GM12878 (cell line): ENCODE data around the gene DES. TPM values are rescaled to one million over a fixed set of nuclear protein-coding genes. Genes with fewer than 3 reads are reported as not detected.
A peak's percentile ranks its signal among the peaks of the same experiment; 100 is the strongest.

Experiments
- ATAC-seq: fragments of 200-7000 bp; cut with Tn5 transposase; 3 replicates; pipeline ENCODE4 v1.9.1; 2020; ENCODE audit warnings: mild to moderate bottlenecking, moderate library complexity
- BruUV-seq: library from RNA; stranded (reverse); fragments of 400-500 nt; replicated peaks from 2 replicates; lab custom pipeline; 2021; lab: Mats Ljungman, UMichigan
- CTCF ChIA-PET: fragments of 300-600 bp; sonication (Branson Sonifier 250); formaldehyde crosslinking; extraction: SDS; loops from one replicate; lab custom pipeline; 2021; ENCODE audit warnings: inconsistent platforms; lab: Yijun Ruan, JAX
- POLR2A ChIA-PET: fragments of 350-600 bp; formaldehyde crosslinking; extraction: SDS; loops from one replicate; lab custom pipeline; 2021; ENCODE audit warnings: inconsistent platforms; lab: Charles Lee
- RAD21 ChIA-PET: fragments of 300-600 bp; sonication (Branson Sonifier 250); formaldehyde crosslinking; loops from one replicate; lab custom pipeline; 2023; ENCODE audit warnings: antibody characterized with exemption; ENCODE audit not compliant: unreplicated experiment; lab: Charles Lee
- SMC1A ChIA-PET: fragments of 300-600 bp; sonication (Branson Sonifier 250); formaldehyde crosslinking; loops from one replicate; lab custom pipeline; 2023; ENCODE audit not compliant: unreplicated experiment, uncharacterized antibody; lab: Charles Lee
- DNase-seq: peaks from one replicate; pipeline ENCODE4 v3.0.0-alpha.2; 2011; ENCODE audit warnings: low read depth, low spot score
- FAIRE-seq: peaks from 3 replicates; lab custom pipeline; 2011; peaks lifted over from hg19 to GRCh38; lab: Jason Lieb, UNC
- H2AFZ ChIP-seq: 2 replicates; pipeline ENCODE4 v1.6.0; 2011; ENCODE audit warnings: low read depth, low read length, control low read depth; ENCODE audit not compliant: control insufficient read depth
- H3K27ac ChIP-seq: 2 replicates; pipeline ENCODE4 v1.5.1; 2011; ENCODE audit warnings: control low read depth; ENCODE audit not compliant: control insufficient read depth, insufficient read depth
- H3K27me3 ChIP-seq, 2 experiments: replicated peaks in 1 of 2; 2 replicates each; pipeline versions ENCODE4 v1.6.0 to v1.6.1; 2011; ENCODE audit warnings: low read length in 1 of 2; ENCODE audit not compliant: control insufficient read depth in 2 of 2, insufficient read depth in 2 of 2
- H3K36me3 ChIP-seq, 2 experiments: 2 replicates each; pipeline ENCODE4 v1.5.1; 2011; ENCODE audit warnings: low read length in 1 of 2; ENCODE audit not compliant: control insufficient read depth in 2 of 2, insufficient read depth in 2 of 2
- H3K4me1 ChIP-seq: 2 replicates; pipeline ENCODE4 v1.6.1; 2011; ENCODE audit warnings: mild to moderate bottlenecking, low read length, moderate library complexity, mixed read lengths; ENCODE audit not compliant: control insufficient read depth, insufficient read depth
- H3K4me2 ChIP-seq: 2 replicates; pipeline ENCODE4 v1.6.0; 2011; ENCODE audit warnings: control low read depth; ENCODE audit not compliant: control insufficient read depth, insufficient read depth
- H3K4me3 ChIP-seq: fragments of 200-600 bp; sonication (generic); 2 replicates; pipeline ENCODE4 v1.5.1; 2016
- H3K79me2 ChIP-seq: 2 replicates; pipeline ENCODE4 v1.6.0; 2011; ENCODE audit warnings: low read length; ENCODE audit not compliant: control insufficient read depth, insufficient read depth
- H3K9ac ChIP-seq: 2 replicates; pipeline ENCODE4 v1.8.0; 2011; ENCODE audit warnings: low read length, control low read depth, mixed read lengths; ENCODE audit not compliant: control insufficient read depth, insufficient read depth
- H3K9me3 ChIP-seq: replicated peaks from 3 replicates; pipeline ENCODE4 v1.5.1; 2011; ENCODE audit warnings: mild to moderate bottlenecking, low read length; ENCODE audit not compliant: control insufficient read depth, insufficient read depth
- H4K20me1 ChIP-seq: 2 replicates; pipeline ENCODE4 v1.6.0; 2011; ENCODE audit not compliant: control insufficient read depth, insufficient read depth
- FOXK2 ChIP-seq: fragments of 450-650 bp; IDR thresholded peaks from 2 replicates; pipeline ENCODE4 v1.6.1; 2017; ENCODE audit warnings: mild to moderate bottlenecking, moderate library complexity
- NR2C1 ChIP-seq: fragments of 450-650 bp; IDR thresholded peaks from 2 replicates; pipeline ENCODE4 v1.6.1; 2017; ENCODE audit warnings: antibody characterized with exemption, mild to moderate bottlenecking, moderate library complexity
- SIN3A ChIP-seq: IDR thresholded peaks from 2 replicates; pipeline ENCODE4 v1.6.1; 2012; ENCODE audit warnings: low read depth, low read length, improper control_type of control experiment
- WGBS: methylation state at CpG from one replicate; pipeline ENCODE4 v1.1.6; 2016; ENCODE audit warnings: low lambda C conversion rate; ENCODE audit not compliant: insufficient replicate concordance, insufficient coverage; ENCODE audit errors: missing lambda C conversion rate; 5-methylcytosine and 5-hydroxymethylcytosine counted together
- in situ Hi-C: fragments of 300-500 bp; cut with MboI; formaldehyde crosslinking; loops from 9 replicates; pipeline ENCODE4 v1.14.3; 2018; ENCODE audit warnings: mixed read lengths
- intact Hi-C: fragments of 100-400 bp; cut with micrococcal nuclease; formaldehyde crosslinking; loops from one replicate; pipeline ENCODE4 v1.14.2; 2022; ENCODE audit not compliant: unreplicated experiment
- polyA plus RNA-seq, 11 experiments: library from polyadenylated mRNA; depleted of rRNA in 4 of 11; unstranded in 6 of 11; stranded (reverse) in 5 of 11; fragments of >200 nt; fragmentation: Nextera tagmentation in 4 of 11; fragmentation: Illumina TruSeq in 1 of 11; extraction: Ambion mirVana in 4 of 11; extraction: Trizol in 1 of 11; gene quantifications; 1 replicate in 1 of 11; 2 replicates in 10 of 11; pipeline versions ENCODE4 v1.2.1 to v1.2.3, GENCODE V29; 2011 to 2016; ENCODE audit warnings: inconsistent platforms in 2 of 11, missing spikeins in 2 of 11, low read depth in 1 of 11
- total RNA-seq, 4 experiments: library from RNA; depleted of rRNA in 3 of 4; stranded (reverse); fragments of >200 nt in 3 of 4; fragmentation: Illumina TruSeq in 1 of 4; extraction: Trizol in 1 of 4; gene quantifications; 2 replicates each; pipeline versions ENCODE4 v1.2.1 to v1.2.3, GENCODE V29; 2013 to 2021

The DES gene
- total and polyA plus RNA-seq, 10 of the 15 experiments (the other 5 are each of a cell fraction or from before 2014, with no cell fraction given): 0.80 TPM; not detected in 9

DNA sequence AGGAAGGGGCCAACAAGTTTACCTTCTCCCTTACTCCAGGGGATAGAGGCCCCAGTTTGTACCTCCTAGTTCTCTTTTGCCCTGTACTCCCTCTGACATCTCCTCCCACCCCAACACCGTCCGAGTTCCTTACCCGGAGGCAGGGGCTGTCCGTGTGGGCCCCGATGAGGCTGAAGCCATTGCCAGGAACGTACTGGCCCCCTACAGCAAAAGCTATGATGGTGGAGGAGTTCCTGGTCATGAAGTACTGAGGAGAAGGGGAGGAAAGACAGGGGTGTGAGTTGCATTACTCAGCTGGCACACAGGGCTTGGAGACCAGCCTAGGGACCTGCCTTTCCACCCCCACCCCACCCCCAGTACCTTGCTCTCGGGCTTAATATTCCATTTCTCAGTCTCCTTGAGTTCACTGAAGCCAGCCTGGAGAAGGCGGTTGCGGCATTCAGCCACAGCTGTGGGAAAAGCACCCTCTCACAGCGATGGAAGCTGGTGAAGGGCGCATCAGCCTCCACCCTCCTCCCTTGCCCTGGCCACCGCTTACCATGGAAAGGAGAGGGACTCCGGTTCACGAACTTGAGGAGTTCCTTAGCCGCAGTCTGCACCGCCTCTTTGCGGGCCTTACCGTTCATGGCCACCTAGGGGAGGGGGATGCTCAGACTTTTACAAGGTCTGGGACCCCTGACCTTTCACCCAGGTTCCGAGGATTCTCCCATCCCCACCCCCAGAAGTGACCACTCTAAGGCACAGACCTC, 31.5 kb upstream of the DES start:
- FAIRE-seq: no peak
- Histone ChIP-seq H3K4me3 (peak overlapping the region; percentile 93), H3K27ac (peak overlapping the region; percentile 71), H4K20me1 (no peaks in the 10 kb centered on the region), H3K4me2 (peak overlapping the region; percentile 82), H3K36me3 (peaks cover 5 to 11% of the 10 kb centered on the region in 2 experiments; a peak in 3 of 4 replicates), H3K79me2 (peaks cover 8% of the 10 kb centered on the region), H3K27me3 (no peaks in the 10 kb centered on the region), H3K4me1 (peaks cover 5% of the 10 kb centered on the region), H2AFZ (peak overlapping the region; percentile 74; the same call in 1 of the 2 replicates), H3K9ac (peak overlapping the region; percentile 93), H3K9me3 (no peaks in the 10 kb centered on the region; the same call in 1 of the 3 replicates)
- CTCF ChIA-PET: interaction anchor here (0.6 to 7.8 kb wide), 4 partner anchors 16 to 728 kb away, joined by 3 to 64 read pairs (median 4); partner anchors contain the start of genes BCS1L and ZNF142
- TF ChIP-seq FOXK2: no peak
- TF ChIP-seq SIN3A: no peak
- peak; percentile 10; the same call in 1 of the 2 replicates for TF ChIP-seq NR2C1
- intact Hi-C loops: loop anchor here (5.0 kb wide), 2 partner anchors 209 to 224 kb away; partner anchors contain the start of genes CNPPD1, NHEJ1 and RETREG2
- POLR2A ChIA-PET: interaction anchor here (1.1 to 2.5 kb wide), 8 partner anchors 23 to 211 kb away, joined by 3 to 15 read pairs (median 8); partner anchors contain the start of genes ANKZF1, ATG9A, CNPPD1 and DNAJB2
- RAD21 ChIA-PET: interaction anchor here (1.2 to 1.3 kb wide), 2 partner anchors 9 to 727 kb away, joined by 4 read pairs; partner anchors contain the start of genes BCS1L and ZNF142
- in situ Hi-C loops: no loop called here
- no TSS peak for BruUV-seq
- SMC1A ChIA-PET: interaction anchor here (1.1 to 1.3 kb wide), 2 partner anchors 9 to 86 kb away, joined by 3 to 4 read pairs; no protein-coding TSS in a partner anchor
- DNase-seq: no peak
- 58% methylated on average over 19 of the region's 19 CpGs for WGBS
- no peak for ATAC-seq
